Mammary epithelial cell (primary cell): ENCODE data around the gene FAM184B.

Experiments used
- CTCF ChIP-seq, 2 donors: IDR thresholded peaks in 1 of 2; conservative IDR thresholded peaks in 1 of 2; 2 replicates each; pipeline ENCODE4 v1.5.1; 2011 to 2012; ENCODE audit warnings: inconsistent platforms in 2 of 2, low read length in 2 of 2, mild to moderate bottlenecking in 2 of 2, control low read depth in 1 of 2, low read depth in 1 of 2; ENCODE audit not compliant: insufficient read depth in 1 of 2; ENCODE audit errors: extremely low read depth in 1 of 2
- EZH2 ChIP-seq: IDR thresholded peaks from 2 replicates; pipeline ENCODE4 v1.6.1; 2012; ENCODE audit warnings: low read length, inconsistent platforms, borderline replicate concordance

DNA sequence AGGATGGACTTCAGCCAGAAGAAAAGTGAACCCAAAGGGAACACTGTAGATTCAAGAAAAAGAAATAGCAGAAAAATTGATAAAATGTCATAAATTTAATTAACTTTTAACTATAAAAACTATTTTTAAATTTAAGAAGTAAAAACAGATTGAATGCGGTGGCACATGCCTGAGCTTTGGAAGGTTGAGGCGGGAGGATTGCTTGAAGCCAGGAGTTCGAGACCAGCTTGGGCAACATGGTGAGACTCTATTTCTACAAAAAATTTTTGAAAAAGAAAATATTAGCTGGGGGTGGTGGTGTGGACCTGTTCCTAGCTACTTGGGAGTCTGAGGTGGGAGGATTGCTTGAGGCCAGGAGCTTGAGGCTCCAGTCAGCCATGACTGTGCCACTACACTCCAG lies 3.0 kb downstream of the FAM184B start:
- TF ChIP-seq CTCF (conservative IDR thresholded peaks at IDR 0.05 in 1 of 2, IDR thresholded peaks at IDR 0.05 in 1 of 2; ENCODE audit: extremely low read depth in 1 of 2, insufficient read depth in 1 of 2, low read depth in 1 of 2, low read length in 2 of 2), result no peak
- no peak for TF ChIP-seq EZH2
